HG02588 (cell line): Measurements from ENCODE around the gene FAM13B.
"Not testable (repeated sequence)": the region's sequence is repeated elsewhere in the genome, so short reads cannot be mapped to it uniquely, and the experiment has no call there.

ENCODE experiments used
- ATAC-seq: cut with Tn5 transposase; IDR thresholded peaks from one replicate; pipeline ENCODE4 v1.9.1; 2021; ENCODE audit warnings: mild to moderate bottlenecking, moderate library complexity; ENCODE audit not compliant: unreplicated experiment

FAM13B gene

DNA sequence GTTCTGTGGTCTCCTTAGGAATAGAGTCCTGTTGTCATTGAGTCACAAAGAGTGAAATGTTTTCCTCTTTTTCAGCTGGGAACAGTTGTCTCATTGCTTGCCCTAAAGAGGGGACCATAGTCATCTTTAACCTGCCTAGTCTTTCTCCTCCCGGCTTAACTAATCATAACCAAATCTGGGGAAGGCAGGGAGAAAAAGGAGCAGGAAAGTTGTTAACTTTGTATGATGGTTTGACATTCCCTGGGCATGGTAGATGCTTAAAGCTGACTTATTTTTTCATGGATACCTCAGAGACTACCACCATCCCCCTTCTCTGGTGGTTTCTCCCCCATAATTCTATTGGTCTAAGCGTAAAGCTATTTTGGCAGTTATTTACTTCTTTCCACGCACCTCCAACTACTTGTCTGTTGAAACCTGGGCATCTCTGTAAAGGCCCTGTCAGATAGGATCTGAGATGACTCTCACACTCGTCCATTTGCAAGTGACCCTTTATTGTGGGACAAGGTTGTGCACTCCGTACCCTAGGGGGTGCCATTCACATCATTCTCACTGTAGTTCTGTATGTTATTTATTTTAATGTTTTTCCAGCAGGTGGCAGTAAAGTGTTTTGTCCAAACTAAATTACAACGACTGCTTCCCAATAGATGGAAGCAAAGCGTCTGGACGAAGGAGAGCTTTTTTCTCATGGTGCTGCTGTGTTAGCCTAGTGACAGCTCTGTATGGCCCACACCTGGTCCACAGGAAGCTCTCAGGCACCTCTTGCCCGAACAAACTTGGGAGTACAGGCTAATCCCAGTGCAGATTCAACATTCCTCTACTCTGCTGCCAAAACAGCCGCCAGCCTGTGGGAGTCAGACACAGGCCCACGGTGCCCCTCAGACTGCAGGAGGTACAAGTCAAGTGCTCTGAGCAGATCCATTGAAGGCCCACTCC is 3.0 kb upstream of the FAM13B start:
- ATAC-seq = no peak

DNA sequence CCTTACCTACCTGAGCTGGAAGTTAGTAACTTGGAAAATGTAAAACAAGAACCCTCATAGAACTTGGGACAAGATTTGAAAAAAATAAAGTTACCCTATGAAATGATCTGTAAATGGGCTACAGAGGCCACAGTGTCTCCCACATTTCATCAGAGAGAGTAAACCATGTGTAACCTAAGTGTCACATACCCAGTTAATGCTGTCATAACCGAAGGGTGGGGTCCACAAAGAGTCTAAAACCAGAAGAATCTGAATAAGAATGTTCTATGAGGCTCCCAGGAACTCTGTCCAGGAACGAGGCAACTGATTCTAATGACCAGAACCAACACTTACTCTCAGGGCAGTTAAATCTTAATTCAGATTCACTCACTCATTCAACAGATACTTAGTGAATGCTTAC is 1.0 kb upstream of the FAM13B start:
- ATAC-seq = no peak

DNA sequence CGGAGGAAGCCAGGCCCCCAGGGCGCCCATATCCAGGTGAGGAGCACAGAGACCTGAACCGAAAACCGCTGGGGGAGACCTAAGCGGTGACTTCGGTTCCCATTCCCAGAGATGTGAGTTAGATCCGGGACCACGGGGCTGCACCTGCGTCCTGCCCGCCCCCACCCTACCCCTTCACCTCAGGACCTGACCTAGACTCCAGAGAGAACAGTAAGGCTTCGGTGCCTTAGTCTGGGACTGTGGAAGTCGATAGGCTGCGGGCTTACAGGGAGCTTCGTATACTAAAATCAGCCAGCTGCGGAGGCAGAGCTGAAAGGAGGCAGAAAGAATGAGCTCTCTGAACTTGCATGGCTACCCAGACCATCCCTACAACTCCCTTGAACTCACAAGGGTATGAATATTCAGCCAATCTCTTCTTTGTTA is 518 bp upstream of the FAM13B start:
- ATAC-seq = no peak

DNA sequence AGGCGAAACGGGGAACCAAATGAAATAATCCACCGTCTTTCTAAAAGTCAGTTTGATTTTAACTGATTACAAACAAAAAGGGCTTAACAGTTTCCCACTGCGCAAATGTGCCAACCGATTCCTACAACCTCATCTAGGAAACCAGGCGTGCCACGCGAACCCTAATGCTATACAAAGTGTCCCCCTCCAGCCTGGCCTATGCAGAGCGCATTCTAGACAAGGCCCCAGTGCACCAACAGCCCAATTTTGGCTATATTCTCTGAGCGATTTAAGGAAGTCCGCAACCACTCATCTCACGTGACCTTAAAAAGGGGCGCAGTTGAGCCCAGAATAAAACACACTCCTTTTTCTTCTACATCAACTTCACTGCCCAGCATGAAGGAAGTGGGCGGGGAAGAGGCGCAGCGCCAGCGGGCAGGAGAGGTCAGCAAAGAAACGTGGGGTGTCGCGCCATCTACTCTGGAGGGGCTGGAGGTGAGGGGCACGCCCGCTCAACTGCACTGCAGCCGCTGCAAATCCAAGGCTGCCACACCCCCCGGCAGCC is 779 bp downstream of the FAM13B start:
- peak; percentile 38 for ATAC-seq

DNA sequence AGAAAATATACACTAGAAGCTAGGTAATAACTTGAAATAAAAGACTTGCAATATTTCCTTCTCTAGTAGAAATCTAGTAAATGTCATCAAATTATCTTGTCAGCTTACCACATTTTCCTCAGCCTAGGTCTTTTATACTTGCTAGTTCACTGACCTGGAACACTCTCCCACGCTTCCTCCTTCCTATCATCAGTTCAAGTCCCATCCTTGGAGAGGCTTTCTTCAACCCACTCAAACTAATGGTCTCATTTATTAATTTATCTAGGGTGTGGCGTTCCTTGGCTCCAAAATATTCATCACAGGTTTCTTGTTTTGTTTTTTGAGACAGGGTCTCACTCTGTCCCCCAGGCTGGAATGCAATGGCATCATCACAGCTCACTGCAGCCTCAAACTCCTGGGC is 2.9 kb downstream of the FAM13B start:
- no peak for ATAC-seq

DNA sequence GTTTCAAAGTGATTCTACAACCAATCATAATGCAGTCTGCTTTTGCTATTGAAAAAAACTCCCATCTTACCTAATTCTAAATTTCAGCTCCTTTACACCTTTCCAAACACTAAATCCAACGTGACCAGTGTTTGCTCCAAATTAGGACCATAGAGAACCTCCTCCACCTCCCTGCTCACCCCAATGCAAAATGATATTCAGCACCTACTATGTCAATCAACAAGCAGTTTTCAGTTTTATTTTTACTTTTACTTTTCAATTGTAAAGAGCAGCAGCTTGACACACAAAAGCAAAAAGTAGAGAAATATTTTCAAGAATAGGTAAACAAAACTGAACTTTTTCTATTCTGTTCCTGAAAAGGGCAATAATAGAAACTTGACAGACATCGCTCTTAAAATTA is 3.4 kb downstream of the FAM13B start:
- no peak for ATAC-seq

DNA sequence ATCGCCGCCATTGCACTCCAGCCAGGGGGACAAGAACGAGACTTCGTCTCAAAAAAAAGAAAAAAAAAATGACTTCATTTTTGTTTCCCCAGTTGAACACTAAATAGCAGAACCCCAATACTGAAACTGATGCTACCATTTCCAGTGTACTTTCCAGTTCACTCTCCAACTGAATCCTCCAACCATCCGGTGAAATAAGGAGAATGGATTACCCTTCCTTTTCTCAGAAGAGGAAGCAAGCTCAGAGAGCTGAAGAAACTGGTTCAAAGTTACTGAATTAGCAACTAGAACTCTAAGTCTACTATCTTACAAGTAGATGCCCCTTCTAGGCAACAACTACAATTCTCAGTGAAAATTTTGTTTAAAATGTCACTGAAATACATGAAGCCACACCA is 3.9 kb downstream of the FAM13B start:
- no peak for ATAC-seq

DNA sequence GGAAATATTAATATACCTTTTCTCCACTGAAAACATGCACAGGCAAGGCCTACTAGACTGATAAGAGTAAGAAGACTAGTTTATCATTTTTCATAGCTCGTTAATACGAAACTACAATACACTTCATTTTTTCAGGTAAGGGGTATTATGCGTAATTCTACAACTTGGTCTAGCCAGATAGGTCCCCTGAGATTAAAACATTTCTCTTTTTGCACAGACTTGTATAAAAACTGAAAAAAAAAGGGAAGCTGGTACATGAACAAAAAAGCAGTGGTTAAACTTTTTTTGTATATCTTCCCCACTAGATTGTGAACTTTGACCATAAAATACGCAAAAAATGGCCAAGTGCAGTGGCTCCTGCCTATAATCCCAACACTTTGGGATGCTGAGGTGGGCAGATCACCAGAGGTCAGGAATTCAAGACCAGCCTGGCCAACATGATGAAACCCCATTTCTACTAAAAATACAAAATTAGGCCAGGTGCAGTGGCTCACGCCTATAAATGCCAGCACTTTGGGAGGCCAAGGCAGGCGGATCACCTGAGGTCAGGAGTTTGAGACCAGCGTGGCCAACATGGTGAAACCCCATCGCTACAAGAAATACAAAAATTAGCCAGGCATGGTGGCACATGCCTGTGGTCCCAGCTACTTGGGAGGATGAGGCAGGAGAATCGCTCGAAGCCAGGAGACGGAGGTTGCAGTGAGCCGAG is 4.5 kb downstream of the FAM13B start:
- ATAC-seq = not testable (repeated sequence)

DNA sequence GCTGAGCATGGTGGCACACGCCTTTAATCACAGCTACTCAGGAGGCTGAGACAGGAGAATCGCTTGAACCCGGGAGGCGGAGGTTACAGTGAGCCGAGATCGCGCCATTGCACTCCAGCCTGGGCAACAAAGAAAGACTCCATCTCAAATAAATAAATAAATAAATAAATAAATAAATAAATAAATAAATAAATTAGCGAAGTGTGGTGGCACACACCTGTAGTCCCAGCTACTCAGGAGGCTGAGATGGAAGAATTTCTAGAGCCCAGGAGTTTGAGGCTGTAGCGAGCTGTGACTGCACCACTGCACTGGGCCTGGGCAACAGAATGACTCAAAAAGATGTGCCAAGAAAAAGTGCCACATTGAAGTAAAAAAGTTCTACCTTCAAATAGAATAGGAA is 6.1 kb downstream of the FAM13B start:
- ATAC-seq = not testable (repeated sequence)

DNA sequence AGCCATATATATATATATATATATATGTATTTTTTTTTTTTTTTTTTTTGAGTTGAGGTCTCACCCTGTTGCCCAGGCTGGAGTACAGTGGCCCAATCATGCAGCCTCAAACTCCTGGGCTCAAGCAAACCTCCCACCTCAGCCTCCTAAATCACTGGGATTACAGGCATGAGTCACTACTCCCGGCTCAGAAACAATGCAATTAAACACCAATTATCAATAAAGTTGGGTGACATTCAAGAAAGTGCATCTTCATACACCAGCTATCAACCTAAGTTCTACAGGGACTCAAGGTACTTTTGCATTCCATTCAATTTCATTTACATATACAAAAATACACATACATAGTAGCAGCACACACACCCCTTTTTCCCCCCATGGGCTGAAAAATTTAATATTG is 7.6 kb downstream of the FAM13B start:
- ATAC-seq = no peak

DNA sequence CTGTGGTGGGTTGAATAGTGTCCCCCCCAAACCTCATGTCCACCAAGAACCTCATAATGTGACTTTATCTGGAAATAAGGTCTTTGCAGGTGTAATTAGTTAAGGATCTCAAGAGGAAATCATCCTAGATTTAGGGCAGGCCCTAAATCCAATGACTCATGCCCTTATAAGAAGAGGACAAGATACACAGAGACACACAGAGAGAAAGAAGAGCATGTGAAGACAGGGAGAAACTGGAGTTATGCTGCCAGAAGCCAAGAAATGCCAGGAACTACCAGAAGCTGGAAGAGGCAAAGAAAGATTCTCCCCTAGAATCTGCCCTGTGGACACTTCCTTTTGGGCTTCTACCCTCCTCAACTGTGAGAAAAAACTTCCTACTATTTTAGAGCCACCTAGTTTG is 8.8 kb downstream of the FAM13B start:
- no peak for ATAC-seq

DNA sequence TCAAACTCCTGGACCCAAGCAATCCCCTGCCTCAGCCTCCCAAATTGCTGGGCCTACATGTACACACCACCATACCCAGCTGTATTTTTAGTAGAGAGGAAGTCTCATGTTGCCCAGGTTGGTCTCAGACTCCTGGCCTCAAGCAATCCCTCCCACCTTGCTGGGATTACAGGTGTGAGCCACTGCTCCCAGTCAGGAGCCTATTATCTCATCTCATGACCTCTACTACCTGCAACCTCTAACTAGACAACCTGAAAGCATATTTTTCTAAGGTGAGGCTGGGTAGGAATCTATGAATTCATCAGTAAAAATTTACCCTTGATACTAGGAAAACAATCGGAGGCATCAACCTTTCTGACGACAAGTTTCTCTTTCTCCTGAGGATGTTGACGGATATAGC is 10.0 kb downstream of the FAM13B start:
- no peak for ATAC-seq

DNA sequence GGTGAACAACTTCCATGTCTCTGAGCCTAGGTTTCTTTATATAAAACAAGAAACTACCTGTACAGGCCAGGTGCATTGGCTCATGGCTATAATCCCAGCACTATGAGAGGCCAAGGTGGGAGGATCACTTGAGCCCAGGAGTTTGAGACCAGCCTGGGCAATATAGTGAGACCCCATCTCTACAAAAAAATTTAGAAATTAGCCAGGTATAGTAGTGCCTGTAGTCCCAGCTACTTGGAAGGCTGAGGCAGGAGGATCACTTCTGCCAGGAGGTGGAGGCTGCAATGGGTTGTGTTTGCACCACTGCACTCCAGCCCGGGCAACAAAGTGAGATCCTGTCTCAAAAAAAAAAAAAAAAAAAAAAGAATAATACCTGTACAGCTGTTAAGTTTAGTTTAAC is 11.1 kb downstream of the FAM13B start:
- ATAC-seq = no peak

DNA sequence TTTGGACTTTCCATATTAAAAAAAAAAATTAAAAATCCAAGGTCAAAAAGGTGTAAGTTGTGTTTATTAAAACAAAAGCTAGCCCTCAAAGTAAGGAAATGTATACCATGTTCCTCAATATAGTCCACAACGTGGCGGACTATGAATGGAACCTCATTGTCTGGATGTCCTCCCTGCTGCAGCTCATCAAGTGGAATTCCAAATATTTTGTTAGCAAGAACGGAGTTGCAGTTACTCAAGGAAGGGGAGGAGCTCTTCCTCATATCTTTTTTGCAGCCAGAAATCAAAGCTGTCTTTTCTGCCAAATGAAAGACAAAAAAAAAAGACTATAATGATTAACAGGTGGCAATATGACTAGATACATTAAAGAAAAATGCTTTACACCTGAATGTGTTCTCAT is 14.0 kb downstream of the FAM13B start:
- ATAC-seq = no peak

DNA sequence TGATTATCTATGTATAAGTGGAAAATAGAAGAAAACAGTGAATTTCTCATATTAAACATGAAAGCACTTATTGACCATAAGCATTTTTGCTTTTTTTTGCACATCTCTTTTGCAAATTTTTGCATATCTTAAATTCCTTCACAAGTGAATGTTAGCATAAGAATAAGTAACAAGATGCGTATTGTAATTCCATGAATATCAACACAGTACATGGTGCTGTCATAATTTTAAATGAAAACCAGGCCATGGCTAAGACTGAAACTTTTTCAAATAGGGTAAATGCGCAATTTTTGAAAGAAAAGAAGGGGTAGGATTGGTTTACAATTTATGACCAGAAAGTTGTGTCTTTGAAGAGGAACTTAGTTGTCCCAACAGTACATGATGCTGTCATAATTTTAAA is 17.0 kb downstream of the FAM13B start:
- no peak for ATAC-seq

DNA sequence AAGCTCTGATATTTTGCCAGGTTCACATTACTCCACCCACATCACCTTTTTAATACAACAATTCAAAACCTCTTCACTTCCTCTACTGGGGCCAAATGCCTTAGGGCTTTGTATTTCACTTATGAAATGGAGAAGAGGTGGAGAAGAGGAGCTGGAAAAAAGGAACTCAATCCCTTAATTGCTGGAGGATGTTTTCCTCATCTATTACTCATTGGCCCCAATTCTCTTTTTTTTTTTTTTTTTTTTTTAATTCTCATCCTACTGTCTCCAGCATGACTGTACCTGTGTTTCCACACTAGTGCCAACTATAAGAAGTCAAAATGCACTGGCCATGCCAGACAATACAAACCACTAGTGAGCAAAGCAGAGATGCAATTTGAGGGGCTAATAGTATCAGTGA is 20.9 kb downstream of the FAM13B start:
- ATAC-seq = no peak

DNA sequence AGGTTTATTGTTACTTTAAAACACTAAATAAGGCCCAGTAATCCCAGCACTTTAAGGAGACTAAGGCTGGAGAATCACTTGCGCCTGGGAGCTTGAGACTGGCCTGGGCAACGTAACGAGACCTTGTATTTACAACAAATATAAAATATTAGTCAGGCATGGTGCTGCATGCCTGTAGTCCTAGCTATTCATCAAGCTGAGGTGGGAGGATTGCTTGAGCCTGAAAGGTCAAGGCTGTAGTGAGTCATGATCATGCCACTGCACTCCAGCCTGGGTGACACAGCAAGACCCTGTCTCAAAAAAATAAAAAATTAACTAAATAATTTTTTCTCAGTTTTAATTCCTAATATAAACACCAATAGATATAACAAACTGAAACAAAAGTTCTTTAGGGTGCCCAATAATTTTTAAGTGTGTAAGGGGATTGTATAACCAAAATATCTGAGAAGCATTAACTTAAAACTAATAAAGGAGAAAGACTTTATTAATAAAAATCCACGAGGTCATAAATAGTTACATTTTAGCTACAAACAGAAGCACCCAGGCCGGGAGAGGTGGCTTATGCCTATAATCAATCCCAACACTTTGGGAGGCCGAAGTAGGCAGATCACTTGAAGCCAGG is 32.7 kb downstream of the FAM13B start:
- no peak for ATAC-seq

DNA sequence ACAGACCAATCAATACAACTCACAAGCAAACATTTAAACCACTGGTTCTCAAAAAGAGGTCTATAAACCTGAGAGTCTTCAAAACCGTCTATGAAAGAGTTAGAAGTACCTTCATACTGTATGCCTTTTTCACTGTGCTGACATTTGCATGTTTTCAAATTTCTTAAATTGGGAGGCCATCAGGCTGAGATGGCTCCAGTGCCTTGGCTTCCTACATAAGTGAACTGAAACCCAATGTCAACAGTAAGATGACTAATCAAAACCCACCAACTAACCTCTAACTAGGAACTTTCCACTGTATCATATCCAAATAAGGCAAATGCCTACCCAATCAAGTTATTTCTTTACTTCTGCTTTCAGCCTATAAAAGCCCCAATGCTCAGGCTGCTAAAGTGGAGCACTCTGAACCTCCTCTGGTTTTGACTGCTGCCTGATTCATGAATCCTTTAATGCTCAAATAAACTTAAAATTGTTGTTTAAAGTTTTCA is 35.1 kb downstream of the FAM13B start:
- ATAC-seq = peak; percentile 49

DNA sequence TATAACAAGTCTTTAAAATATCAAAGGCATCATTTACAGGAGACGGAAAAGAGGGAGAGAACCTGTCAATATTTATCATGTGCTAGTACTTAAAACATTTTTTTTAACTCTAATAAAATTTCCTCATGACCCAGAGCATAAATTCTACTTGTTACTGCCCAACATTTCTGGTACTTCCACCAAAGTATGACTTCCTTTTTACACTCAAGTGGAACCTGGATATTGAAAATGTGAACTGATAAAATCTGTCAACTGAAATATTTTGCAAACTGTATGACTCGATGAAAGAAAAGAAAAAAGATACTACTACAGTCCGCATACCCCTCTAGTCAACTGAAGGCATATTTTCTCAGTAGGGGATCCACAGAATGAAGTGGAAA is 37.1 kb downstream of the FAM13B start:
- ATAC-seq = no peak

DNA sequence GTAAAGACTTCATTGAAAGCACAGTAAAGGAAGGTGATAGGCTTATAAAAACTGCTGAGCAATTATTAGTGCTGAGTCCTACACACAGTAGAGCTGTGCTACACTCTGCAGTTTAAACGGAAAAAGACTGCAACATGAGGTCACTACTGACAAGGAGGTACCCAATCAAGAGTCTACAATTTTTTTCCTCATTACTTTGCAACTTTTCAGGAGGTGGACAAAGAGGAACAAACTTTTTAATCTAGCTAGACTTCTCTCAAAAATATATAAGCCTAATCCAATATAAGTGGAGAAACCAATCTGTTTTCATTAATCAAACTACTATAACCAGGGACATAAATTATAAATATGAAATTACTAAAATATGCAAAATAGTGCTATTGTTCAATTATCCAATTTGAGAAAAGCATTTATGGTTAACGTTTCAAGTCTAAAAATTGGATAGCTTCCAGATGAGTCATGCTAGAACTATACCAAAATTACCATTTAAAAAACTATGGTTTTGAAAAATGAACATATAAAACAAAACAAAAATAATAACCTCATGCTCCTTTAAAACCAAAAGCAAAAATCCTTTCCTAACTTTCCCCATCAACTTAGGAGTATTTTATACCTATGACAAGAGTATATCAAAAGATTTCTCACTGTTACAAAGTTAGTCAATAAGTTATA is 37.7 kb downstream of the FAM13B start:
- no peak for ATAC-seq

DNA sequence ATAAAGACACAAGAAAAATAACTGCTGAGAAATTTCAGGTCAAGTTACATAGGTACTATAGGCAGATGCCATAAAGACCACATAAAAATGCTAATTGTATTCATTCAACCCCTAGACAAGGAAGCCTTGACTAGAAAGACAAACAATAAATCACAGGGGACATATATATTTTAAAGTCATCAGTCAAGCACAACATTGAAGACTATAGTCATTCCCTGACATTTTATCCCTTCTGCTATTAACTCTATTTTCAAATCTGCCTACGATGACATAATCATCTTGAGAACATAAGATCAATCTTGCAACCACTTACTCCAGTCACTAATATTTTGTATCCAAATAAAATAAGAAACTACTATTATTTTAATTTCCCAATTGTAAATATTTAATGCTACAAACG is 38.3 kb downstream of the FAM13B start:
- ATAC-seq = no peak
